H7 (cell line): ENCODE results near the gene GRIN2C. TPM values are rescaled to one million over a fixed set of nuclear protein-coding genes. Genes with fewer than 3 reads are reported as not detected.
"Not testable (repeated sequence)": the region's sequence is repeated elsewhere in the genome, so short reads cannot be mapped to it uniquely, and the experiment has no call there.

Source experiments
- DNase-seq: peaks from one replicate; pipeline ENCODE4 v3.0.0; 2012
- H3K27me3 ChIP-seq: 2 replicates; pipeline ENCODE4 v1.6.0; 2011; ENCODE audit warnings: mild to moderate bottlenecking, low read length; ENCODE audit not compliant: control insufficient read depth, insufficient read depth
- H3K36me3 ChIP-seq: replicated peaks from 2 replicates; pipeline ENCODE4 v1.5.1; 2011; ENCODE audit warnings: low read length; ENCODE audit not compliant: control insufficient read depth, insufficient read depth
- H3K4me3 ChIP-seq: 2 replicates; pipeline ENCODE4 v1.5.1; 2011; ENCODE audit warnings: low read depth, mild to moderate bottlenecking, control low read depth, low read length, moderate library complexity; ENCODE audit not compliant: insufficient read depth
- total RNA-seq: library from RNA; depleted of rRNA; stranded (reverse); fragments of >200 nt; shearing (Covaris generic); gene quantifications from 2 replicates; pipeline ENCODE4 v1.2.3, GENCODE V29; 2014; rRNA removed

Gene GRIN2C
- total RNA-seq: not detected in 2 replicates

DNA sequence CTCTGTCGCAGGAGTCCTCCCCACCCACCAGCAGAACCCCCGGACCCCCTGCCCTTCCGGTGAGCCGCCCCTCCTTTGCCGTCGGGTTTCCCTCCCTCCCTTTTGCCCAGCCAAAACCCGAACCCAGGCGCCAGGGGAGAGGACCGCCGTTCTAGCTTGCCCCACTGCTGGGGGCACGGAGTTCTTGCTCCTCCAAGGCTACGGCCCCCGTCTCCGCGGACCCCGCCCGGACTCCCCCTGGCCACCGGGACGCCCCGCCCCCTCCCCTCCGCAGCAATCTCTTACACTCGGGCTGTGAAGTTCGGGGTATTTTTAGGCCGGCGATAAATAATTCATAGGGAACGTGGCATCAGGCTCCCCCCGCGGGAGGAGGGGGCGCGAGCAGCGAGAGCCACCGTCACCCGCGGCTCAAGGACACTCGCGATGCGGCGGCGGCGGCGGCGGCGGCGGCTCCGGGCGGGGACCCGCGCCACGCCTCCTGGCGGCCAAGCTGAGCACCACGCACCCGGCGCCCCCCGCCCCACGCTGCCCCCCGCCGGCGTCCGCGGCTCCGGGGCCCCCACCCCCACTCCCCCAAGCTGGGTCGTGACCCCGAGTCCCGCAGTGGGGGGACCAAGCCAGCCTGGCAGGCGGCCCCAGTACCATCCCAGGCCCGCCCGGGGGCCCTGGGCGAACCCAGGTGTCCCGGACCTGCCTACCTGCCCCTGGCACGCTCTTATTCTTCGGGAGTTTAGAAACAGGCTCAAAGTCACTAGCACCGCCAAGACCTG lies at the start of gene GRIN2C:
Gene GRIN2C, minus strand, starts transcription at position 427 of the 770 bp plus-strand sequence. CDS start 4,793 bp downstream, outside the sequence.
- H3K4me3 ChIP-seq: peak within 1 kb of the TSS; percentile 17; the same call in 1 of the 2 replicates
- peaks cover 73% of the 10 kb centered on the region for H3K27me3 ChIP-seq
- H3K36me3 ChIP-seq: peaks cover 2% of the 10 kb centered on the region
- DNase-seq: peak; percentile 94

DNA sequence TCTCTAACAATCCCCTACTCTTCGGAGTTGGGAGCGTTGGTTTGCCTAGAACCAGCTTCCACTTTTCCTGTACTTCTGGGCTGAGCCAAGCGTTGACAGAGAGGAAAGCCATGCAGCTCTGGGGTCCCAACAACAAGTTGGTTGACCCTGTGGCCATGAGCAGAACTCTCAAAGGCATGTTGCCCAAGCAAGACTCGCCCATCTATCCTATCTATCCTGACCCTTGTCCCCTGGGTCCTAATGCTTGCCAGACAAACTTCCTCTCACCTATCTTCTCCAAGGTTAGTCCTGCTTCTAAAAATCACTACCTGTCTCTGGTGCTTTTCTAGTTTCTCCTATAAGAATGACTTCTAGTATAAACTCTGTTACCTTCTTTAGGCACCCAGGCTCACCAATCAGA lies 49.4 kb upstream of the GRIN2C start:
- not testable (repeated sequence) for H3K27me3 ChIP-seq, H3K4me3 ChIP-seq, H3K36me3 ChIP-seq, DNase-seq

DNA sequence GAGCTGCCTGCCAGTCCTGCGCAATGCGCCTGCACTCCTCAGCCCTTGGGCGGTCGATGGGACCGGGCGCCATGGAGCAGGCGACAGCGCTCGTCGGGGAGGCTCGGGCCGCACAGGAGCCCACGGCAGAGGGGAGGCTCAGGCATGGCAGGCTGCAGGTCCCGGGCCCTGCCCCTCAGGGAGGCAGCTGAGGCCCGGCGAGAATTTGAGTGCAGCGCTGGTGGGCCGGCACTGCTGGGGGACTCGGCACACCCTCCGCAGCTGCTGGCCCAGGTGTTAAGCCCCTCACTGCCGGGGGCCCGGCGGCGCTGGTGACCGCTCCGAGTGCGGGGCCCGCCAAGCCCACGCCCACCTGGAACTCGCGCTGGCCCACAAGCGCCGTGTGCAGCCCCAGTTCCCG lies 47.3 kb upstream of the GRIN2C start:
- Histone ChIP-seq H3K4me3 (no peak overlapping the region), H3K36me3 (no peaks in the 10 kb centered on the region), H3K27me3 (no peaks in the 10 kb centered on the region; the same call in 1 of the 2 replicates)
- DNase-seq: no peak

DNA sequence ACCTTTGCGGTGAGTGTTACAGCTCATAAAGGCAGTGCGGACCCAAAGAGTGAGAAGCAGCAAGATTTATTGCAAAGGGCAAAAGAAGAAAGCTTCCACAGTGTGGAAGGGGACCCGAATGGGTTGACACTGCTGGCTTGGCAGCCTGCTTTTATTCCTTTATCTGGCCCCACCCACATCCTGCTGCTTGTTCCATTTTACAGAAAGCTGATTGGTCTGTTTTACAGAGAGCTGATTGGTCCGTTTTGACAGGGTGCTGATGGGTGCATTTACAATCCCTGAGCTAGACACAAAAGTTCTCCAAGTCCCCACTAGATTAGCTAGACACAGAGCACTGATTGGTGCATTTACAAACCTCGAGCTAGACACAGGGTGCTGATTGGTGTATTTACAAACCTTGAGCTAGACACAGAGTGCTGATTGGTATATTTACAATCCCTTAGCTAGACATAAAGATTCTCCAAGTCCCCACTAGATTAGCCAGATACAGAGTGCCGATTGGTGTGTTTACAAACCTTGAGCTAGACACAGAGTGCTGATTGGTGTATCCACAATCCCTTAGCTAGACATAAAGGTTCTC lies 46.6 kb upstream of the GRIN2C start:
- not testable (repeated sequence) for DNase-seq

DNA sequence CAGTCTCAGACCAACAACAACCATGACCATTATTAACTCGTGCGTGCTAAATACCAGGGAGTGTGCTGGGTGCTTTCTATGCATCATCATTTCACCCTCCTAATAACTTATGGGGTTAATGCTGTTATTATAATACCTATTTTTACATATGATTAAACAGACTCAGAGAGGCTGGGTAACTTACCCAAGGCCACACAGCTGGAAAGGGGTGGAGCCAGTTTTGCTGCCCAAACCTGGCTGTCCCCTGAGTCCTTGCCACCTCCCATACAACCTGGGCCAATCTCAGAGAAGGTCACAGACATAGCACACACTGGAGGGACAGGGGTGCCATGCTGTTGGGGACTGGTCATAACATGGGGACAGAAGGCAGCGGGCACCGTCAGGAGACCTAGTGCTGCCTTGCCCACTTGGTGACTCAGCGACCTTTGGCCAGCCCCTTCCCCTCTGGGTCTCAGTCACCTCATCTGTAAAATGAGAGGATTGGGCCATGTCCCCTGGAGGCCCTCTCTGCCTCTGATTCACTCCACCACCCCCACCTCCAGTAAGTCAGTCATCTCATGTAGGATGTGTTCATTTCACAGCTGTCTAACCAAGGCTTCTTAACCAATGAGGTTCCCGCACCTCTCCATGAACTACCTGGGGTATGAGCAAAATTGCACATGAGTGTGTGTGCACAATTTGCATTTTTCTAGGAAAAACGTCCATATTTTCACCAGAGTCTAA lies 45.2 kb upstream of the GRIN2C start:
- peaks cover 2% of the 10 kb centered on the region for H3K27me3 ChIP-seq
- no peak for DNase-seq

More for the DNA sequence above, 46.6 kb upstream of the GRIN2C start:
- not testable (repeated sequence) for H3K27me3 ChIP-seq, H3K36me3 ChIP-seq, H3K4me3 ChIP-seq

DNA sequence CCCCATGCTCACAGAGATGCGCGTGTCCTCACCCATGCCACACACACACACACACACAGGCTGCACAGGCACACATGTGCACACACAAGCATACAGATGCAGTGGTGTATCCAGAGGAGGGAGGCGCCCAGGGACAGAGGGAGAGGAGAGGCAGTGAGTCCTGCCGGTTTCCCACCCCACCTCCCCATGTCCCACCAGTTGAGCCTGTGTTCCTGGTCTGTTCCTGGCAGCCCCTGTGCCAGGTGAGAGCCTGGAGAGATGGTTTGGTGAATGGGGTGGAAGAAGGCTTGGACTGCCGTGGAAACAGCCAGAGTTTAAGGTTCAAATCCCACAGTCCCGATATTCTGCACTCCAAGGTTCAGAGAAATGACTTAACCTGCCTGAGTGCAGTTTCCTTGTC lies 44.0 kb upstream of the GRIN2C start:
- peaks cover 2% of the 10 kb centered on the region for H3K27me3 ChIP-seq
- H3K36me3 ChIP-seq: no peaks in the 10 kb centered on the region
- H3K4me3 ChIP-seq: no peak overlapping the region
- DNase-seq: no peak

More for the DNA sequence above, 45.2 kb upstream of the GRIN2C start:
- Histone ChIP-seq H3K36me3 (no peaks in the 10 kb centered on the region), H3K4me3 (no peak overlapping the region)

DNA sequence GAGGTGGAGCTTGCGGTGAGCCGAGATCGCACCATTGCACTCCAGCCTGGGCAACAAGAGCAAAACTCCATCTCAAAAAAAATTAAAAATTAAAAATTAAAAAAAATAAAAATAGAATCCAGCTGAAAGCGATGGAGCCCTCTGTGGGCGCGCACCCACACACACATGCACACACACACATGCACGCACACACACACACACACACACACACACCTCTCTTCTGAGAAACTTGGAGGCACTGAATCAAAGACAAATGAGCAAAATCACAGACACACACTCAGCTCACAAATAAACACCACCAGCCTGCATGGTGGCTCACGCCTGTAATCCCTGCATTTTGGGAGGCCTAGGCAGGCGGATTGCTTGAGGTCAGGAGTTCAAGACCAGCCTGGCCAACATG lies 43.3 kb upstream of the GRIN2C start:
- DNase-seq: no peak
- Histone ChIP-seq H3K4me3 (no peak overlapping the region), H3K27me3 (peaks cover 2% of the 10 kb centered on the region), H3K36me3 (no peaks in the 10 kb centered on the region)

DNA sequence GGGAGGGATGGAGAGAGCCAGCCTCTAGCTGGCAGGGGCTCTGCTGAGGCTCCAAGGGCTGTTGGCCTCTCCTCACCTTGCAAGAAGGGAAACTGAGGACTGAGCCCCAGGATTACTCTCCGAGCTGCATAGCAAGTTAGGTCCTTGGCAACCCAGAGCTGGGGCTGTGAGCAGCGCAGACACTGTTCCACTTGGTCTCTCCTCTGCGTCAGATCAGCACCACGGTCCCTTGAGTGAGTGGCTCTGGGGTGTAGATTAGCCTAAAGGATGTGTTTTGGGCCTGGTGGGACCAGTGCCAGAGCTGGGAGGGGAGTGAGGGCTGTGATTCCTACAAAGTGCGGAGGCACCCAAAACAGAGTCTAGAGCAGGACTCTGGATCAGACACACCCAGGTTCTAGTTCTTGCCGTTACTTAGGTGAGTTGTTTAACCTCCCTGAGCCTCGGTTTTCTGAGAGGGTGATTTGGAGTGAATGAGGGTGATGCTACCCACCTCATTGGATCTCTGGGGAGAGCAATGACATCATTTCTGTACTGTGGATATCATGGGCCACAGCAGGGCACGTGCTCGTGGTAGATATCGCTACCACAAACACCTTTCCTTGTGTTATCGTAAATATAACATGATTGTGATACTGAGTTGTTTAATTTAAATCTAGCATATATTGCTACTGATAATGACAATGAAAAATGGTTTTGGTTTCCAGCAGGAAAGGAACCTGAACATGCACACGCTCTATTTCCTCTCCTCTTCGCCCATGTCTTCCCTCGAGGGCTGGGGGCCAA lies 41.9 kb upstream of the GRIN2C start:
- Histone ChIP-seq H3K27me3 (peaks cover 2% of the 10 kb centered on the region), H3K4me3 (no peak overlapping the region), H3K36me3 (no peaks in the 10 kb centered on the region)
- no peak for DNase-seq

DNA sequence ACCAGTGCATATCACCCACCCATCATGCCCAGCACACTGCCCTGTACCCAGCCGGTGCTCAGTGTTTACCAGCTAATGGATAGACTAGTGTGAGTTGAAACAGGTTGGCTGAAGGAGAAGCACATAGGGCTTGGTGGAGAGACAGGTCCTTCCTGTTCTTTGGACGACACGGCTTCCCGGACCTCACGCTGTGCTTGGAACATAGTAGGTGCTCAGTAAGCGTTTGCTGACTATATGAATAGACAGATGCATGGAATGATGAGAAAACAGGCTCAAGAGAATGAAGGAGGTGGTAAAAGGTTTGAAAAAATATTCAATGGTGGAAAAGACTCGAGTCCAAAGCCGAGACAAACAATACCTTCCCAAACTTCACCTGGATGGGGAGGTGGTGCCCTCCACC lies 40.5 kb upstream of the GRIN2C start:
- no peak overlapping the region for H3K4me3 ChIP-seq
- no peaks in the 10 kb centered on the region for H3K36me3 ChIP-seq
- H3K27me3 ChIP-seq: peaks cover 8% of the 10 kb centered on the region
- DNase-seq: no peak

DNA sequence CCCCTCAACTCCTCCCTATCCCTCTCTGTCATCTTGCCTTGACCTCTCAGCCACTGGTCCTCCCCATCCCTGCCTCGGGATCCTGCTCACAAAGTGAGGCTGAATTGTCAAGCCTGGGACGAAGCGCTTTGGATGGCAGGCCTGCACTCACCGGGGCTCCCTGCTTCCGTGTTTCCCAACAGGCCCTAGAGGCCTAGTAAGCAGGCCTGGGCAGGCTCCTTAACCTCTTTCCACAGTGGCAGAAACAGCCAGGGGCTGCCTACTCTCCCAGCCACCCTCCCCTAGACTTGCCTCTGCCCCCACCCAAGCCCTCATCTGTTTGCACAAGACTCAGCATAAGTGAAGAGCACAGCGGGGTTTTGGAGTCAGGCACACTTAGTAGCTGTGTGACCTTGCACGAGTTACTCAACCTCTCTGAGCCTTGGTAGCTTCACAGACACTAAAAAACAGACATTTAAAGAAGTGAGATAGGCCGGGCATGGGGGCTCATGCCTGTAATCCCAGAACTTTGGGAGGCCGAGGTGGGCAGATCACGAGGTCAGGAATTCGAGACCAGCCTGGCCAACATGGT lies 38.8 kb upstream of the GRIN2C start:
- H3K27me3 ChIP-seq: peaks cover 26% of the 10 kb centered on the region
- no peaks in the 10 kb centered on the region for H3K36me3 ChIP-seq
- H3K4me3 ChIP-seq: no peak overlapping the region
- DNase-seq: no peak

DNA sequence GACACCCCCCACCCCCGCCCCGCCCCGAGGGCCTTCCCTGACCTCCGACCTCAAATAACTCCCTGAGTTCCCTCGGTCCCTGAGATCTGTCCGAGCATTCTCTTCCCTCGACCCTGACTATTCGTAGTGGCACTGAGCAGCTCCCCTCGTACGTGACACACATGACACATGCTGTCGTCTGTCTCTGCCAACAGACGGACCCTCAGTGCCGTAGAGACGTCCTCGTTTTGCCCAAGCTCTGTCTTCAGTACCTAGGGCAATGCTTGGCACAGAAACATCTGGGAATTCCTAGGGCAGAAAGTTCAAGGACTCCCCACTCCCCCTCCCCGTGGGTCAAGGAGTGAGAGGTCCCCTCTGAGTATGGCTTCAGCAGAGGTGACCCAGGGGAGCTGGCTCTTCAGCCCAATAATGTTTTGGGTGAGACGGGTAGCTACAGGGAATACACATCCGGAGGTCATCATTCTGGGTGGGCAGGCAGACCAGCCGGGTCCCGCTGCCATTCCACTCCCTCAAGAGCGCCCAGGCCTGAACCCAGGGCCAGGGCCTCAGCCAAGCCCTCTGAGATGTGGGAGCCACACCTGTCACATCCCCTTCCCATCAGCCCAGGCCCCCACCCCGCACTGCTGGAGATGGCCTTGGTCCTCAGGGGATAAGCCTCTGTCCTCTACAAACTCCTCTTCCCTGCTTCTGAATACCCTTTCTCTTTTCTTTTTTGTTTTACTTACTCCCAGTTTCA lies 34.4 kb upstream of the GRIN2C start:
- Histone ChIP-seq H3K4me3 (peak overlapping the region; percentile 53), H3K36me3 (no peaks in the 10 kb centered on the region), H3K27me3 (peaks cover 46% of the 10 kb centered on the region)
- no peak for DNase-seq

DNA sequence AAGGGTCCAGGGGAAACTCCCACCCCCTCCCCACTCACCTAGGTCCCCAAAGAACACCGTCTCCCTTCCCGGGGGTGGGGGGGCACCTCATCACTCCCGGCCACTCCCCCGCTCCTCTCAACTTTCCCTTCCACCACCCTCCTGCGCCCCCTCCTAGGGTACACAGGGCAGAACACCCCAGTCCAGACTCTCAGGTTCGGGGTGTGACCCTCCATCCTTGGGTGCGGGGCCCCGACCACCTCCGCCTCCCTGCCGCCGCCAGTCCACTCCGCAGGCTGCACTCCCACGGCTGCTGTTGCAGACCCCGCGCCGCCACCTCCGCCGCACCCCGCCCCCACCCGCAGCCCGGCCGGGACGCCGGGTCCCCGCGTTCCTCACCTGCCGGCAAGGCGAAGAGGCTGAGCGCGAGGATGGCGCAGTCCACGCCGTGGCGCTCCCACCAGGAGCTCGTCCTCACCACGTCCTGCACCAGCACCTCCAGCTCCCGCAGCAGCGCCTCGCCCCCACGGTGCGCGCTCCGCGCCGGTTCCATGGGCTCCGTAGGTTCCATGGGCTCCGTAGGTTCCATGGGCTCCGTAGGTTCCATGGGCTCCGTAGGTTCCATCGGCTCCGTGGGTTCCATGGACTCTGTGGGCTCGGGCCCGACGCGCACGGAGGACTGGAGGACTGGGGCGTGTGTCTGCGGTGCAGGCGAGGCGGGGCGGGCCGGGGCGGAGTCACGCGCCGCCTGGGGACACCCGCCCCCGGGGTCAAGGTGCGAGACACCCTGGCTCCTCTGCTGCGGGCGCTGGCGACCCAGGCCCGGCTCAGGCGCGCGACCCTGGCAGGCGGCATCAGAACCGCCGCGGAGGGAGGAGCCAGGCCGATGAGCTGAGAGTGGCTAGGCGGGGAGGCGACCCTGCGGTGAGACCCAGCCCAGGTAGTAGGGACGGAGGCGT lies 33.6 kb upstream of the GRIN2C start, which contains the start of gene FADS6:
Gene FADS6, minus strand, starts transcription at position 660 of the 938 bp plus-strand sequence. Its CDS starts 38 bp downstream, at position 622.
- Histone ChIP-seq H3K4me3 (peak within 1 kb of the TSS; percentile 53), H3K36me3 (no peaks in the 10 kb centered on the region), H3K27me3 (peaks cover 49% of the 10 kb centered on the region)
- DNase-seq: peak; percentile 86
